OCI-LY7 (cell line): ENCODE measurements around the gene HBE1. TPM values are rescaled to one million over a fixed set of nuclear protein-coding genes. Genes with fewer than 3 reads are reported as not detected.

Source experiments
- BruUV-seq: library from RNA; stranded (reverse); fragments of 400-500 nt; replicated peaks from 2 replicates; lab custom pipeline; 2021; lab: Mats Ljungman, UMichigan
- CTCF ChIA-PET: fragments of 300-600 bp; sonication (Branson Sonifier 250); formaldehyde crosslinking; loops from one replicate; lab custom pipeline; 2022; ENCODE audit warnings: antibody characterized with exemption; ENCODE audit not compliant: unreplicated experiment; lab: Charles Lee
- POLR2A ChIA-PET: fragments of 300-600 bp; sonication (Branson Sonifier 250); formaldehyde crosslinking; loops from one replicate; lab custom pipeline; 2022; ENCODE audit warnings: antibody characterized with exemption; lab: Charles Lee
- DNase-seq: peaks from one replicate; pipeline ENCODE4 v3.0.0-alpha.2; 2015; ENCODE audit warnings: low spot score
- H2AFZ ChIP-seq: fragments of 200-600 bp; sonication (generic), shearing (Covaris generic); 2 replicates; pipeline ENCODE4 v1.6.1; 2014; ENCODE audit warnings: mild to moderate bottlenecking, antibody characterized with exemption, low read length, moderate library complexity
- H3K27ac ChIP-seq: fragments of 200-600 bp; sonication (generic); 2 replicates; pipeline ENCODE4 v1.5.1; 2014; ENCODE audit warnings: mixed run types, low read depth, mild to moderate bottlenecking, moderate library complexity, low read length, inconsistent platforms; ENCODE audit not compliant: poor library complexity, severe bottlenecking
- H3K36me3 ChIP-seq: fragments of 200-600 bp; sonication (generic); 2 replicates; pipeline ENCODE4 v1.6.1; 2014; ENCODE audit warnings: mild to moderate bottlenecking, antibody characterized with exemption, low read length, moderate library complexity, mixed read lengths; ENCODE audit not compliant: insufficient read depth
- H3K4me1 ChIP-seq: fragments of 200-600 bp; sonication (generic); 2 replicates; pipeline ENCODE4 v1.5.1; 2014; ENCODE audit warnings: mild to moderate bottlenecking, low read length; ENCODE audit not compliant: insufficient read depth, poor library complexity, severe bottlenecking
- H3K4me2 ChIP-seq: fragments of 200-600 bp; sonication (generic); 2 replicates; pipeline ENCODE4 v1.6.1; 2014; ENCODE audit warnings: mild to moderate bottlenecking, low read length
- H3K4me3 ChIP-seq: fragments of 200-600 bp; sonication (generic); 2 replicates; pipeline ENCODE4 v1.5.1; 2014; ENCODE audit warnings: mild to moderate bottlenecking, low read depth, low read length; ENCODE audit not compliant: poor library complexity, severe bottlenecking
- H3K79me2 ChIP-seq: fragments of 200-600 bp; sonication (generic); 2 replicates; pipeline ENCODE4 v1.6.1; 2016; ENCODE audit warnings: low read depth, mild to moderate bottlenecking, low read length, moderate library complexity, mixed read lengths; ENCODE audit not compliant: insufficient read depth
- H3K9me2 ChIP-seq: fragments of 200-600 bp; sonication (generic); 2 replicates; pipeline ENCODE4 v1.6.1; 2016; ENCODE audit warnings: mild to moderate bottlenecking, low read length, mixed read lengths; ENCODE audit not compliant: insufficient read depth
- H3K9me3 ChIP-seq: fragments of 200-600 bp; sonication (generic); 2 replicates; pipeline ENCODE4 v1.6.1; 2014; ENCODE audit warnings: mild to moderate bottlenecking, mixed run types, low read length, mixed read lengths
- H4K20me1 ChIP-seq: fragments of 200-600 bp; sonication (generic); 2 replicates; pipeline ENCODE4 v1.6.1; 2014; ENCODE audit warnings: mild to moderate bottlenecking, antibody characterized with exemption, low read length, moderate library complexity, mixed read lengths; ENCODE audit not compliant: insufficient read depth
- EZH2phosphoT487 ChIP-seq: fragments of 200-600 bp; sonication (generic); IDR thresholded peaks from 2 replicates; pipeline ENCODE4 v1.6.1; 2018; ENCODE audit warnings: low read depth, borderline replicate concordance, mild to moderate bottlenecking, mixed run types, antibody characterized with exemption, low read length, moderate library complexity, mixed read lengths
- intact Hi-C: fragments of 100-400 bp; cut with micrococcal nuclease; formaldehyde crosslinking; loops from one replicate; pipeline ENCODE4 v1.10.0; 2022; ENCODE audit not compliant: unreplicated experiment
- total RNA-seq, 2 experiments: library from RNA; depleted of rRNA in 1 of 2; stranded (reverse); fragments of >200 nt in 1 of 2; shearing (Covaris generic) in 1 of 2; gene quantifications; 2 replicates each; pipeline ENCODE4 v1.2.3, GENCODE V29; 2014 to 2022
- TF ChIP-seq, protein P1 (sequence below): fragments of 200-600 bp; sonication (generic); conservative IDR thresholded peaks from 2 replicates; pipeline ENCODE4 v1.5.1; 2014; ENCODE audit warnings: mild to moderate bottlenecking, antibody characterized with exemption, low read length, moderate library complexity, mixed read lengths

Gene HBE1
- total RNA-seq, 2 experiments from 2014 or later, result not detected

- no peaks in the 10 kb centered on the region for H3K9me3 ChIP-seq
- intact Hi-C loops, result no loop called here
- H3K9me2 ChIP-seq, result no peaks in the 10 kb centered on the region
- ChIA-PET CTCF (no interaction called here), POLR2A (no interaction called here)
- no peaks in the 10 kb centered on the region for H3K4me1 ChIP-seq
- H3K27ac ChIP-seq, result no peak overlapping the region
- no peak for DNase-seq
- no TSS peak for BruUV-seq
- no peak overlapping the region for H2AFZ ChIP-seq
- no peaks in the 10 kb centered on the region for H3K36me3 ChIP-seq
- no peak overlapping the region for H3K4me3 ChIP-seq
- H3K4me2 ChIP-seq, result no peak overlapping the region
- no peak for TF ChIP-seq EZH2phosphoT487
- TF ChIP-seq, protein P1, sequence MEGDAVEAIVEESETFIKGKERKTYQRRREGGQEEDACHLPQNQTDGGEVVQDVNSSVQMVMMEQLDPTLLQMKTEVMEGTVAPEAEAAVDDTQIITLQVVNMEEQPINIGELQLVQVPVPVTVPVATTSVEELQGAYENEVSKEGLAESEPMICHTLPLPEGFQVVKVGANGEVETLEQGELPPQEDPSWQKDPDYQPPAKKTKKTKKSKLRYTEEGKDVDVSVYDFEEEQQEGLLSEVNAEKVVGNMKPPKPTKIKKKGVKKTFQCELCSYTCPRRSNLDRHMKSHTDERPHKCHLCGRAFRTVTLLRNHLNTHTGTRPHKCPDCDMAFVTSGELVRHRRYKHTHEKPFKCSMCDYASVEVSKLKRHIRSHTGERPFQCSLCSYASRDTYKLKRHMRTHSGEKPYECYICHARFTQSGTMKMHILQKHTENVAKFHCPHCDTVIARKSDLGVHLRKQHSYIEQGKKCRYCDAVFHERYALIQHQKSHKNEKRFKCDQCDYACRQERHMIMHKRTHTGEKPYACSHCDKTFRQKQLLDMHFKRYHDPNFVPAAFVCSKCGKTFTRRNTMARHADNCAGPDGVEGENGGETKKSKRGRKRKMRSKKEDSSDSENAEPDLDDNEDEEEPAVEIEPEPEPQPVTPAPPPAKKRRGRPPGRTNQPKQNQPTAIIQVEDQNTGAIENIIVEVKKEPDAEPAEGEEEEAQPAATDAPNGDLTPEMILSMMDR, result no peak
- H3K79me2 ChIP-seq, result no peaks in the 10 kb centered on the region
- H4K20me1 ChIP-seq, result no peaks in the 10 kb centered on the region
Measured at GRCh38 chr11:5233307-5233706, 36.4 kb downstream of the HBE1 start.

DNA sequence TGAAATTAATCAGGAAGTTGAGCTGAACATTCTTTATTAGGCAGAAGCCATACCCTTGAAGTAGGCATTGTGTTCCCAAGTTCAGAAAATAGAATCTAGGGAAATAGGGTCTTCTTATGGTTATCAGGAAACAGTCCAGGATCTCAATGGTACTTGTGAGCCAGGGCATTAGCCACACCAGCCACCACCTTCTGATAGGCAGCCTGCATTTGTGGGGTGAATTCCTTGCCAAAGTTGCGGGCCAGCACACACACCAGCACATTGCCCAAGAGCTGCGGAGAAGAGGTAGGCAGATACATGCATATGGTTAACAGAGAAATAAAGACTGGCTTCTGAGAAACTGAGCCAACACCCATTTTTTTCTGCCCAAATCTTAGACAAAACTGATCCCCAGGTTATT, 36.9 kb downstream of the HBE1 start:
- Histone ChIP-seq H3K4me2 (no peak overlapping the region), H3K4me3 (no peak overlapping the region), H2AFZ (no peak overlapping the region), H3K36me3 (no peaks in the 10 kb centered on the region), H3K27ac (no peak overlapping the region), H3K79me2 (no peaks in the 10 kb centered on the region), H3K4me1 (no peaks in the 10 kb centered on the region), H3K9me2 (no peaks in the 10 kb centered on the region), H3K9me3 (no peaks in the 10 kb centered on the region), H4K20me1 (no peaks in the 10 kb centered on the region)
- CTCF ChIA-PET, result no interaction called here
- BruUV-seq, result no TSS peak
- TF ChIP-seq, protein P1, result no peak
- TF ChIP-seq EZH2phosphoT487, result no peak
- POLR2A ChIA-PET, result no interaction called here
- DNase-seq, result no peak
- intact Hi-C loops, result no loop called here

DNA sequence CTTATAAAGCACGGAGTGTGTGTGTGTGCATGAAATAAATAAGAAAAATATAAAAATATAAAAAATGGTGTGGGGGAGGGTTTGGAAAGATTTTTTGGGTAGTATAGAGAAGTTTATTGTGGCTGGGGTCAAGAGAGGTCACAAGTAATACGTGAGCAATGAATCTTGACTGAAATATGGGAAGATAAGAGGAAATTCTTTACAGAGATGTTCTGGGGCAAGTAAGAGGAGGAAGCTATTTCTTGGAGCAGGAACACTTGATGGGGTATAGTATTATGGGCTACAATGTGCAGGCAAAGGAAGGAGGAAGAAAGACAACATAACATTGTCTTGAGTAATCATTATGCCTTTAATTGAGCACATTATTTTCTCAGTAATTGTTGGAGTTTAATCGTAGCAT, 37.6 kb downstream of the HBE1 start:
- Histone ChIP-seq H3K27ac (no peak overlapping the region), H4K20me1 (no peaks in the 10 kb centered on the region), H2AFZ (no peak overlapping the region), H3K36me3 (no peaks in the 10 kb centered on the region), H3K4me2 (no peak overlapping the region), H3K4me3 (no peak overlapping the region), H3K9me3 (no peaks in the 10 kb centered on the region), H3K9me2 (no peaks in the 10 kb centered on the region), H3K4me1 (no peaks in the 10 kb centered on the region), H3K79me2 (no peaks in the 10 kb centered on the region)
- BruUV-seq, result no TSS peak
- ChIA-PET POLR2A (no interaction called here), CTCF (no interaction called here)
- DNase-seq, result no peak
- intact Hi-C loops, result no loop called here
- TF ChIP-seq, protein P1, result no peak
- no peak for TF ChIP-seq EZH2phosphoT487
